HepG2 (cell line): ENCODE measurements around the gene ATM. TPM values are rescaled to one million over a fixed set of nuclear protein-coding genes. Genes with fewer than 3 reads are reported as not detected.

ENCODE experiments used
- ARHGAP35 ChIP-seq: sonication (generic); formaldehyde crosslinking; IDR thresholded peaks from 2 replicates; pipeline ENCODE4 v1.9.0; 2022; ENCODE audit warnings: mild to moderate bottlenecking, inconsistent platforms, moderate library complexity, missing genetic modification reagents, borderline replicate concordance
- ATF2 ChIP-seq: sonication (generic); formaldehyde crosslinking; IDR thresholded peaks from 2 replicates; pipeline ENCODE4 v1.4.0; 2020; ENCODE audit warnings: missing genetic modification reagents
- DZIP1 ChIP-seq: sonication (generic); formaldehyde crosslinking; IDR thresholded peaks from 2 replicates; pipeline ENCODE4 v1.5.0; 2020; ENCODE audit warnings: mild to moderate bottlenecking, missing genetic modification reagents
- EP300 ChIP-seq, 3 experiments: sonication (generic) in 1 of 3; formaldehyde crosslinking in 1 of 3; IDR thresholded peaks; 2 replicates each; pipeline versions ENCODE4 v1.5.1 to v1.6.1; 2011 to 2020; ENCODE audit warnings: low read depth in 2 of 3, low read length in 2 of 3, borderline replicate concordance in 1 of 3, improper control_type of control experiment in 1 of 3, mild to moderate bottlenecking in 1 of 3, missing genetic modification reagents in 1 of 3, moderate library complexity in 1 of 3
- GATAD2A ChIP-seq: IDR thresholded peaks from 2 replicates; pipeline ENCODE4 v1.6.1; 2016
- GFI1 ChIP-seq: sonication (generic); formaldehyde crosslinking; IDR thresholded peaks from 2 replicates; pipeline ENCODE4 v1.5.0; 2020; ENCODE audit warnings: missing genetic modification reagents, mild to moderate bottlenecking, borderline replicate concordance
- GTF3A ChIP-seq: sonication (generic); formaldehyde crosslinking; conservative IDR thresholded peaks from 2 replicates; pipeline ENCODE4 v1.4.0; 2020; ENCODE audit warnings: mild to moderate bottlenecking, missing genetic modification reagents
- ISL2 ChIP-seq: sonication (generic); formaldehyde crosslinking; IDR thresholded peaks from 2 replicates; pipeline ENCODE4 v1.5.0; 2020; ENCODE audit warnings: missing genetic modification reagents
- SRSF1 ChIP-seq: fragments of 200-400 bp; formaldehyde crosslinking; optimal IDR thresholded peaks from 2 replicates; pipeline ENCODE3; 2017; ENCODE audit warnings: mild to moderate bottlenecking, low read depth, low read length, moderate library complexity
- SRY ChIP-seq: sonication (generic); formaldehyde crosslinking; IDR thresholded peaks from 2 replicates; pipeline ENCODE4 v1.8.0; 2022; ENCODE audit warnings: mild to moderate bottlenecking, missing genetic modification reagents
- TEF ChIP-seq: sonication (generic); formaldehyde crosslinking; IDR thresholded peaks from 2 replicates; pipeline ENCODE4 v1.5.0; 2020; ENCODE audit warnings: missing genetic modification reagents
- TOPORS ChIP-seq: sonication (generic); formaldehyde crosslinking; IDR thresholded peaks from 2 replicates; pipeline ENCODE4 v1.8.0; 2023; ENCODE audit warnings: mild to moderate bottlenecking, missing genetic modification reagents
- U2AF2 ChIP-seq: fragments of 200-400 bp; formaldehyde crosslinking; IDR thresholded peaks from 2 replicates; pipeline ENCODE4 v1.6.1; 2017; ENCODE audit warnings: low read depth, mild to moderate bottlenecking, low read length
- ZNF253 ChIP-seq: sonication (generic); formaldehyde crosslinking; IDR thresholded peaks from 2 replicates; pipeline ENCODE4 v1.8.0; 2022; ENCODE audit warnings: mild to moderate bottlenecking, missing genetic modification reagents, borderline replicate concordance
- ZNF256 ChIP-seq: sonication (generic); formaldehyde crosslinking; conservative IDR thresholded peaks from 2 replicates; pipeline ENCODE4 v1.4.0; 2020; ENCODE audit warnings: missing genetic modification reagents
- ZNF274 ChIP-seq: sonication (generic); formaldehyde crosslinking; IDR thresholded peaks from 2 replicates; pipeline ENCODE4 v1.5.1; 2020; ENCODE audit warnings: mild to moderate bottlenecking, missing genetic modification reagents
- ZNF557 ChIP-seq: sonication (generic); formaldehyde crosslinking; IDR thresholded peaks from 2 replicates; pipeline ENCODE4 v1.4.0; 2020; ENCODE audit warnings: missing genetic modification reagents
- ZNF703 ChIP-seq: sonication (generic); formaldehyde crosslinking; IDR thresholded peaks from 2 replicates; pipeline ENCODE4 v1.5.1; 2020; ENCODE audit warnings: missing genetic modification reagents, mild to moderate bottlenecking, moderate library complexity, borderline replicate concordance
- ZNF740 ChIP-seq: sonication (generic); formaldehyde crosslinking; IDR thresholded peaks from 2 replicates; pipeline ENCODE4 v1.4.0; 2020; ENCODE audit warnings: missing genetic modification reagents
- polyA plus RNA-seq, 8 experiments: library from polyadenylated mRNA; depleted of rRNA in 3 of 8; stranded (reverse) in 7 of 8; unstranded in 1 of 8; fragments of >200 nt; fragmentation: Illumina TruSeq in 4 of 8; extraction: Trizol in 4 of 8; gene quantifications; 2 replicates each; pipeline versions ENCODE4 v1.2.1 to v1.2.3, GENCODE V29; 2011 to 2016; ENCODE audit warnings: low read depth in 4 of 8, missing spikeins in 1 of 8, mixed read lengths in 1 of 8; ENCODE audit not compliant: insufficient read depth in 1 of 8
- total RNA-seq, 5 experiments: library from RNA; depleted of rRNA; stranded (reverse); fragments of >200 nt; fragmentation: Illumina TruSeq; extraction: Trizol; gene quantifications; 2 replicates each; pipeline ENCODE4 v1.2.3, GENCODE V29; 2016; ENCODE audit warnings: low read depth in 1 of 5
- TF ChIP-seq, protein P1 (sequence below): sonication (generic); IDR thresholded peaks from 2 replicates; pipeline ENCODE4 v1.6.1; 2016; ENCODE audit warnings: low read depth, borderline replicate concordance
- TF ChIP-seq, protein P2 (sequence below): sonication (generic); formaldehyde crosslinking; IDR thresholded peaks from 2 replicates; pipeline ENCODE4 v1.8.0; 2022; ENCODE audit warnings: missing genetic modification reagents, mild to moderate bottlenecking, borderline replicate concordance

ATM gene
- total and polyA plus RNA-seq, 2 of the 13 experiments (the other 11 are each of a cell fraction or from before 2014, with no cell fraction given), result 40.0 to 71.6 TPM

DNA sequence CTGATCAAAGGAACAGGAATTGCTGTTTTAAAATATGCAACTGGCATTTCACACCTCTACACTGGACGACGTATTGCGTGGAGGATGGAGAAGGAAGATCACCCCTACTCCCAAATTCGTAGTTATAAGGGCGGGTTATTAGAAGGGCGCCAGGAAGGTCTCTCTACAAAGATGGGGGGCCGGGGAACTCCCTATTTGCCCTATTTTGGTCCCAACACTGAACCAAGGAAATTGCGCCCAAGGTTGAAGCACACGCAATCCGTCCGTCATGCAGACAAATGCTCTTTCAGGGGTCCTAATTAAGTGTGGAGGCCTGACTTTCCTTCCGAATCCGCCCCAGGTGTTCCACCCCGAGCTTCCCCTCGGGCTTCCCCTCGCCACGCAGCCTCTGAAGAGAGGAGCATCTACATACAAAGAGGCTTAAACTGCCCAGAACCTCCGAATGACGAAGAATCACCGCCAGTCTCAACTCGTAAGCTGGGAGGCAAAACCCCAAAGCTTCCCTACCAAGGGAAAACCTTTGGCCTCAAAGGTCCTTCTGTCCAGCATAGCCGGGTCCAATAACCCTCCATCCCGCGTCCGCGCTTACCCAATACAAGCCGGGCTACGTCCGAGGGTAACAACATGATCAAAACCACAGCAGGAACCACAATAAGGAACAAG, 825 bp upstream of the ATM start (continued):
- TF ChIP-seq, protein P1, sequence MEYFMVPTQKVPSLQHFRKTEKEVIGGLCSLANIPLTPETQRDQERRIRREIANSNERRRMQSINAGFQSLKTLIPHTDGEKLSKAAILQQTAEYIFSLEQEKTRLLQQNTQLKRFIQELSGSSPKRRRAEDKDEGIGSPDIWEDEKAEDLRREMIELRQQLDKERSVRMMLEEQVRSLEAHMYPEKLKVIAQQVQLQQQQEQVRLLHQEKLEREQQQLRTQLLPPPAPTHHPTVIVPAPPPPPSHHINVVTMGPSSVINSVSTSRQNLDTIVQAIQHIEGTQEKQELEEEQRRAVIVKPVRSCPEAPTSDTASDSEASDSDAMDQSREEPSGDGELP, result 0 out of 2 replicates have a peak, but pooled peaks have one; percentile 3
- TF ChIP-seq DZIP1 (CRISPR knock-in tag) (no peak), GATAD2A (CRISPR knock-in tag) (peak; percentile 1; the same call in 1 of the 2 replicates), ZNF703 (CRISPR knock-in tag) (no peak), SRY (CRISPR knock-in tag) (0 out of 2 replicates have a peak, but pooled peaks have one; percentile 34), ZNF274 (CRISPR knock-in tag) (peak; percentile 48; the same call in 1 of the 2 replicates), ATF2 (CRISPR knock-in tag) (no peak), ZNF557 (CRISPR knock-in tag) (no peak), EP300 (IDR thresholded peaks at IDR 0.05; ENCODE audit: low read depth in 2 of 2, low read length in 2 of 2) (no peak), EP300 (CRISPR knock-in tag; IDR thresholded peaks at IDR 0.05; ENCODE audit: borderline replicate concordance) (no peak), GTF3A (CRISPR knock-in tag) (peak; percentile 64; the same call in 1 of the 2 replicates), GFI1 (CRISPR knock-in tag) (0 out of 2 replicates have a peak, but pooled peaks have one; percentile 13), ZNF253 (CRISPR knock-in tag) (no peak), TEF (CRISPR knock-in tag) (0 out of 2 replicates have a peak, but pooled peaks have one; percentile 13), TOPORS (CRISPR knock-in tag) (no peak), ARHGAP35 (CRISPR knock-in tag) (no peak), U2AF2 (no peak), ZNF740 (CRISPR knock-in tag) (no peak), SRSF1 (no peak), ISL2 (CRISPR knock-in tag) (no peak; the same call in 1 of the 2 replicates), ZNF256 (CRISPR knock-in tag) (peak; percentile 13; the same call in 1 of the 2 replicates)
- TF ChIP-seq, protein P2, sequence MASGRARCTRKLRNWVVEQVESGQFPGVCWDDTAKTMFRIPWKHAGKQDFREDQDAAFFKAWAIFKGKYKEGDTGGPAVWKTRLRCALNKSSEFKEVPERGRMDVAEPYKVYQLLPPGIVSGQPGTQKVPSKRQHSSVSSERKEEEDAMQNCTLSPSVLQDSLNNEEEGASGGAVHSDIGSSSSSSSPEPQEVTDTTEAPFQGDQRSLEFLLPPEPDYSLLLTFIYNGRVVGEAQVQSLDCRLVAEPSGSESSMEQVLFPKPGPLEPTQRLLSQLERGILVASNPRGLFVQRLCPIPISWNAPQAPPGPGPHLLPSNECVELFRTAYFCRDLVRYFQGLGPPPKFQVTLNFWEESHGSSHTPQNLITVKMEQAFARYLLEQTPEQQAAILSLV (CRISPR knock-in tag), result no peak
